HepG2 (cell line): ENCODE results near the gene CTRL. TPM values are rescaled to one million over a fixed set of nuclear protein-coding genes. Genes with fewer than 3 reads are reported as not detected.

ENCODE experiments used
- AGO2 ChIP-seq: fragments of 200-400 bp; formaldehyde crosslinking; optimal IDR thresholded peaks from 2 replicates; pipeline ENCODE3; 2017; ENCODE audit warnings: mild to moderate bottlenecking, low read depth, low read length, moderate library complexity
- DNMT3B ChIP-seq: conservative IDR thresholded peaks from 2 replicates; pipeline ENCODE4 v1.6.1; 2016; ENCODE audit warnings: missing biosample characterization, control low read depth
- ELK4 ChIP-seq: sonication (generic); formaldehyde crosslinking; IDR thresholded peaks from 2 replicates; pipeline ENCODE4 v1.9.0; 2021; ENCODE audit warnings: missing genetic modification reagents, borderline replicate concordance
- GABPB1 ChIP-seq: IDR thresholded peaks from 2 replicates; pipeline ENCODE4 v1.6.1; 2016; ENCODE audit warnings: mild to moderate bottlenecking, missing genetic modification reagents, moderate library complexity, missing compliant biosample characterization
- HCFC1 ChIP-seq: fragments of 150-350 bp; IDR thresholded peaks from 2 replicates; pipeline ENCODE4 v1.6.1; 2014; ENCODE audit warnings: low read depth, low read length
- HNRNPK ChIP-seq: fragments of 200-400 bp; formaldehyde crosslinking; IDR thresholded peaks from 2 replicates; pipeline ENCODE4 v1.6.1; 2018; ENCODE audit warnings: low read length, low read depth, moderate library complexity, mild to moderate bottlenecking; ENCODE audit not compliant: poor library complexity, severe bottlenecking
- HNRNPL ChIP-seq: fragments of 200-400 bp; formaldehyde crosslinking; IDR thresholded peaks from 2 replicates; pipeline ENCODE4 v1.6.1; 2017; ENCODE audit warnings: mild to moderate bottlenecking, low read depth, low read length
- MZF1 ChIP-seq: sonication (generic); formaldehyde crosslinking; IDR thresholded peaks from 2 replicates; pipeline ENCODE4 v1.8.1; 2023; ENCODE audit warnings: mild to moderate bottlenecking, missing genetic modification reagents, borderline replicate concordance
- NFYC ChIP-seq: IDR thresholded peaks from 2 replicates; pipeline ENCODE4 v1.6.1; 2016; ENCODE audit warnings: missing genetic modification reagents, missing compliant biosample characterization
- REL ChIP-seq: sonication (generic); formaldehyde crosslinking; conservative IDR thresholded peaks from 2 replicates; pipeline ENCODE4 v1.8.0; 2022; ENCODE audit warnings: mild to moderate bottlenecking, missing genetic modification reagents, moderate library complexity
- SAFB2 ChIP-seq: sonication (generic); formaldehyde crosslinking; IDR thresholded peaks from 2 replicates; pipeline ENCODE4 v1.5.1; 2020; ENCODE audit warnings: missing genetic modification reagents, low read depth, mild to moderate bottlenecking, borderline replicate concordance
- SETDB1 ChIP-seq: sonication (generic); formaldehyde crosslinking; IDR thresholded peaks from 2 replicates; pipeline ENCODE4 v1.5.1; 2020; ENCODE audit warnings: missing genetic modification reagents, mild to moderate bottlenecking, borderline replicate concordance
- SMYD3 ChIP-seq: sonication (generic); formaldehyde crosslinking; IDR thresholded peaks from 2 replicates; pipeline ENCODE4 v1.8.1; 2023; ENCODE audit warnings: mild to moderate bottlenecking, missing genetic modification reagents
- SOX13 ChIP-seq, 3 experiments: fragments of 450-650 bp in 1 of 3; sonication (generic) in 1 of 3; formaldehyde crosslinking in 1 of 3; IDR thresholded peaks in 2 of 3; conservative IDR thresholded peaks in 1 of 3; 2 replicates each; pipeline versions ENCODE4 v1.5.0 to v1.6.1; 2016 to 2020; ENCODE audit warnings: antibody characterized with exemption in 1 of 3, mild to moderate bottlenecking in 1 of 3, missing compliant biosample characterization in 1 of 3, missing genetic modification reagents in 1 of 3, moderate library complexity in 1 of 3
- ZBTB38 ChIP-seq: sonication (generic); formaldehyde crosslinking; IDR thresholded peaks from 2 replicates; pipeline ENCODE4 v1.5.1; 2020; ENCODE audit warnings: mild to moderate bottlenecking, missing genetic modification reagents
- ZNF121 ChIP-seq: sonication (generic); formaldehyde crosslinking; IDR thresholded peaks from 2 replicates; pipeline ENCODE4 v1.5.0; 2020; ENCODE audit warnings: mild to moderate bottlenecking, missing genetic modification reagents
- ZNF496 ChIP-seq: sonication (generic); formaldehyde crosslinking; IDR thresholded peaks from 2 replicates; pipeline ENCODE4 v1.8.1; 2023; ENCODE audit warnings: mild to moderate bottlenecking, moderate library complexity, missing genetic modification reagents; ENCODE audit not compliant: insufficient replicate concordance
- ZNF563 ChIP-seq: sonication (generic); formaldehyde crosslinking; IDR thresholded peaks from 2 replicates; pipeline ENCODE4 v1.8.0; 2022; ENCODE audit warnings: mild to moderate bottlenecking, moderate library complexity, missing genetic modification reagents
- ZNF576 ChIP-seq: sonication (generic); formaldehyde crosslinking; IDR thresholded peaks from 2 replicates; pipeline ENCODE4 v1.4.0; 2020; ENCODE audit warnings: mild to moderate bottlenecking, missing genetic modification reagents
- ZNF660 ChIP-seq: sonication (generic); formaldehyde crosslinking; IDR thresholded peaks from 2 replicates; pipeline ENCODE4 v1.5.1; 2020; ENCODE audit warnings: mild to moderate bottlenecking, low read depth, missing genetic modification reagents, borderline replicate concordance
- ZSCAN29 ChIP-seq: sonication (generic); formaldehyde crosslinking; conservative IDR thresholded peaks from 2 replicates; pipeline ENCODE4 v1.4.0; 2020; ENCODE audit warnings: mild to moderate bottlenecking, missing genetic modification reagents
- polyA plus RNA-seq, 8 experiments: library from polyadenylated mRNA; depleted of rRNA in 3 of 8; stranded (reverse) in 7 of 8; unstranded in 1 of 8; fragments of >200 nt; fragmentation: Illumina TruSeq in 4 of 8; extraction: Trizol in 4 of 8; gene quantifications; 2 replicates each; pipeline versions ENCODE4 v1.2.1 to v1.2.3, GENCODE V29; 2011 to 2016; ENCODE audit warnings: low read depth in 4 of 8, missing spikeins in 1 of 8, mixed read lengths in 1 of 8; ENCODE audit not compliant: insufficient read depth in 1 of 8
- total RNA-seq, 5 experiments: library from RNA; depleted of rRNA; stranded (reverse); fragments of >200 nt; fragmentation: Illumina TruSeq; extraction: Trizol; gene quantifications; 2 replicates each; pipeline ENCODE4 v1.2.3, GENCODE V29; 2016; ENCODE audit warnings: low read depth in 1 of 5
- TF ChIP-seq, protein P1 (sequence below): IDR thresholded peaks from 2 replicates; pipeline ENCODE4 v1.6.1; 2016; ENCODE audit warnings: control low read depth
- TF ChIP-seq, protein P2 (sequence below): sonication (generic); formaldehyde crosslinking; IDR thresholded peaks from 2 replicates; pipeline ENCODE4 v1.5.1; 2020; ENCODE audit warnings: mild to moderate bottlenecking, missing genetic modification reagents, moderate library complexity

Gene CTRL
- total and polyA plus RNA-seq, 2 of the 13 experiments (the other 11 are each of a cell fraction or from before 2014, with no cell fraction given): 1.9 to 2.7 TPM

DNA sequence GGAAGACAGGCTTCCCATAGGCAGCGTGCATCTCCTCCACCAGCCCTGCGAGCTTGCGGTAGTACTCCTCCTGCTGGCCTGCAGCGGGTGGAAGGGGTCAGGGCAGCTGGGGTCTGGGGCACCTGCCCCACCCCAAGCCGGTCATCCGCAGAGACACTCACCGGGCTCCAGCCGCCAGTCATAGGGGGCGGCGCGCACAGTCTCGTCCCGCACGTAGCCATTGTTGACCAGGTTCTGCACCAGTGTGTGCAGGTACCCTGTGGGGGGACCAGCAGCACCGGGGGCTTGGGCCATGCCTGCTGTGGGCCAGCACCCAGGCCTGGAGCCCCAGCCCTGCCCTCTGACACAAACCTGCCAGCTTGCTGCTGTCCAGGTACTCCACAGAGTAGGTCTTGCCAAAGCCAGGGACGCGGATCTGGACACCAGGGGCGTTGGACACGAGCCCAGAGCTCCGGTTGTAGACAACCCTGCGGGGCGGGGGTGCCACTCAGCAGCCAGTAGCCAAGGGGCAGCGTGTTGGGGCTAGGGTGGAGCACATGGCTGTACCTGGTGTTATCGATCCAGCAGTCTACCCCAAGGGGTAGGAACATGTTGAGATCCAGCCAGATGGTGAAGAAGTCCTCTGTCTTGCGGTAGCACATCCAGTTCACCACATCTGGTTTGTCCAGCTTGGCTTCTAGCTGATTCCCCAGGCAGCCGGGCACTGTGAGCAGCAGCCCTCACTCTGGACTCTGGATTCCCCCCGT is 11.0 kb upstream of the CTRL start (continued):
- TF ChIP-seq ZBTB38 (CRISPR knock-in tag) (peak; percentile 94), GABPB1 (CRISPR knock-in tag) (peak; percentile 58; the same call in 1 of the 2 replicates), HNRNPK (no peak), ZNF496 (CRISPR knock-in tag) (no peak), SETDB1 (CRISPR knock-in tag) (peak; percentile 44; the same call in 1 of the 2 replicates), HCFC1 (no peak), ZSCAN29 (CRISPR knock-in tag) (0 out of 2 replicates have a peak, but pooled peaks have one; percentile 25), SMYD3 (CRISPR knock-in tag) (no peak), ZNF563 (no peak), ZNF121 (CRISPR knock-in tag) (no peak; the same call in 1 of the 2 replicates), SAFB2 (CRISPR knock-in tag) (no peak), ELK4 (no peak), ZNF576 (CRISPR knock-in tag) (no peak), DNMT3B (CRISPR knock-in tag) (no peak), SOX13 (IDR thresholded peaks at IDR 0.05) (no peak), SOX13 (CRISPR knock-in tag; conservative IDR thresholded peaks at IDR 0.05 in 1 of 2, IDR thresholded peaks at IDR 0.05 in 1 of 2) (0 out of 4 replicates have a peak, but pooled peaks of 1 of the 2 experiments have one; percentile 6), REL (no peak), HNRNPL (peak; percentile 71; the same call in 1 of the 2 replicates), MZF1 (0 out of 2 replicates have a peak, but pooled peaks have one; percentile 57), AGO2 (peak; percentile 97), NFYC (no peak), ZNF660 (0 out of 2 replicates have a peak, but pooled peaks have one; percentile 67)
- TF ChIP-seq, protein P1, sequence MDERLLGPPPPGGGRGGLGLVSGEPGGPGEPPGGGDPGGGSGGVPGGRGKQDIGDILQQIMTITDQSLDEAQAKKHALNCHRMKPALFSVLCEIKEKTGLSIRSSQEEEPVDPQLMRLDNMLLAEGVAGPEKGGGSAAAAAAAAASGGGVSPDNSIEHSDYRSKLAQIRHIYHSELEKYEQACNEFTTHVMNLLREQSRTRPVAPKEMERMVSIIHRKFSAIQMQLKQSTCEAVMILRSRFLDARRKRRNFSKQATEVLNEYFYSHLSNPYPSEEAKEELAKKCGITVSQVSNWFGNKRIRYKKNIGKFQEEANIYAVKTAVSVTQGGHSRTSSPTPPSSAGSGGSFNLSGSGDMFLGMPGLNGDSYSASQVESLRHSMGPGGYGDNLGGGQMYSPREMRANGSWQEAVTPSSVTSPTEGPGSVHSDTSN (CRISPR knock-in tag): peak; percentile 20; the same call in 1 of the 2 replicates
- TF ChIP-seq, protein P2, sequence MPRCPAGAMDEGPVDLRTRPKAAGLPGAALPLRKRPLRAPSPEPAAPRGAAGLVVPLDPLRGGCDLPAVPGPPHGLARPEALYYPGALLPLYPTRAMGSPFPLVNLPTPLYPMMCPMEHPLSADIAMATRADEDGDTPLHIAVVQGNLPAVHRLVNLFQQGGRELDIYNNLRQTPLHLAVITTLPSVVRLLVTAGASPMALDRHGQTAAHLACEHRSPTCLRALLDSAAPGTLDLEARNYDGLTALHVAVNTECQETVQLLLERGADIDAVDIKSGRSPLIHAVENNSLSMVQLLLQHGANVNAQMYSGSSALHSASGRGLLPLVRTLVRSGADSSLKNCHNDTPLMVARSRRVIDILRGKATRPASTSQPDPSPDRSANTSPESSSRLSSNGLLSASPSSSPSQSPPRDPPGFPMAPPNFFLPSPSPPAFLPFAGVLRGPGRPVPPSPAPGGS (CRISPR knock-in tag): peak; percentile 81
